GM12872 (cell line): ENCODE measurements around the gene STAC3.

Source experiments
- CTCF ChIP-seq: IDR thresholded peaks from 3 replicates; pipeline ENCODE4 v1.5.1; 2011; ENCODE audit warnings: low read depth, mild to moderate bottlenecking, low read length, moderate library complexity; ENCODE audit not compliant: insufficient read depth

The STAC3 gene

GRCh38 chr12:57225680-57226210, 25.2 kb downstream of the STAC3 start:
- TF ChIP-seq CTCF: no peak

DNA sequence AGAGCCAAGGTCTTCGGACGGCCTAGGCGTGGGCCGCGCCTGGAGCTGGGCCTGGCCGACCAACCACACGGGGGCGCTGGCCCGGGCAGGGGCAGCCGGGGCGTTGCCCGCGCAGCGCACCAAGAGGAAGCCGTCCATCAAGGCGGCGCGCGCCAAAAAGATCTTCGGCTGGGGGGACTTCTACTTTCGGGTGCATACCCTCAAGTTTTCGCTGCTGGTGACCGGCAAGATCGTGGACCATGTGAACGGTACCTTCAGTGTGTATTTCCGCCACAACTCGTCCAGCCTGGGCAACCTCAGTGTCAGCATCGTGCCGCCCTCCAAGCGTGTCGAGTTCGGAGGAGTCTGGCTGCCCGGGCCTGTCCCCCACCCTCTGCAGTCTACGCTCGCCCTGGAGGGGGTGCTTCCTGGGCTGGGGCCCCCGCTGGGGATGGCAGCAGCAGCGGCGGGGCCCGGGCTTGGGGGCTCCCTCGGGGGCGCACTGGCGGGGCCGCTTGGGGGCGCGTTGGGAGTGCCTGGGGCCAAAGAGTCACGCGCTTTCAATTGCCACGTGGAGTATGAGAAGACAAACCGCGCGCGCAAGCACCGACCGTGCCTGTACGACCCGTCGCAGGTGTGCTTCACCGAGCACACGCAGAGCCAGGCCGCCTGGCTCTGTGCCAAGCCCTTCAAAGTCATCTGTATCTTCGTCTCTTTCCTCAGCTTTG, 25.9 kb downstream of the STAC3 start:
- peak; percentile 70 for TF ChIP-seq CTCF

GRCh38 chr12:57224278-57224972, 26.6 kb downstream of the STAC3 start:
- no peak; the same call in 2 of the 3 replicates for TF ChIP-seq CTCF

DNA sequence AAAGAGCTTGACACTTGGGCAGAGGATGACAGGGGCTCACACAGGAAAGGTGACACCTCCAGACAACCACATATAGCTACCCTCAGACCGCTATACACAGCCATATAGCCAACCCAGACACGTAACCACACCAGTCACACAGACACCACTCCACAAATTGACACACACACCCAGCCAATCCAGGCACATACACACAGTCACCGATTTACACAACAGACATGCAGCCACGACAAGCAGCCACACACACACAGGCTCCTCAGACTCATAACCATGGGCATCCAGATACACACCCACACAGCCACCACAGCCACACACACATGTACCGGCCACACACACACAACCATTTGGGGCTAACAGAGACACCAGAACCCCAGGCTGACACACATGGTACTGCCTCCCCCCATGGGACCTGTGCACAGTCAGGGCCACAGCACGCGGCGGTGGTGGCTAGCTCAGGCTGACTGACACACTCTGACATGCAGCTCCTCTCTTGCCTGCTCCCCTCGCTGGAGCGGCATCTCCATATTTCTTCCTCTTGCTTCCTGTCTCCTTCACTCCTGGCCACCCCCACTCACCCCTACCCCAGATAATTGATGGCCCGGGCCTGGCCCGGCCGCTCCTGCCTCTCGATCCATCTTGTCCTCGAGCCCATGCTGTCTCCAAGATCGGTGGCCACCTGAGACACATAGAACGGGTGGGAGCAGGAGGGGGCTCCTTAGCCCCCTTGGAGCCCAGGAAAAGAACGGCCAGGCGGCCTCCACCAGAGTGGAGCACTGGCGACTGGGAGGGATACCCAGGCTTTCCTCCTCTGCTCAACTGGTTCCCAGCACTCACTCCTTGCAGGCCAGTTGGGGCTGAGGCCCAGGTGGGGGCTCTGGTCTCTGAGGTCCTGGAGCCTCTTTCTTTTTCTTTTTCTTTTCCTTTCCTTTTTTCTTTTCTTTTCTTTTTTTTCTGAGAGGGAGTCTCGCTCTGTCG, 27.5 kb downstream of the STAC3 start:
- TF ChIP-seq CTCF: no peak

GRCh38 chr12:57222286-57223190, 28.4 kb downstream of the STAC3 start:
- TF ChIP-seq CTCF: no peak

DNA sequence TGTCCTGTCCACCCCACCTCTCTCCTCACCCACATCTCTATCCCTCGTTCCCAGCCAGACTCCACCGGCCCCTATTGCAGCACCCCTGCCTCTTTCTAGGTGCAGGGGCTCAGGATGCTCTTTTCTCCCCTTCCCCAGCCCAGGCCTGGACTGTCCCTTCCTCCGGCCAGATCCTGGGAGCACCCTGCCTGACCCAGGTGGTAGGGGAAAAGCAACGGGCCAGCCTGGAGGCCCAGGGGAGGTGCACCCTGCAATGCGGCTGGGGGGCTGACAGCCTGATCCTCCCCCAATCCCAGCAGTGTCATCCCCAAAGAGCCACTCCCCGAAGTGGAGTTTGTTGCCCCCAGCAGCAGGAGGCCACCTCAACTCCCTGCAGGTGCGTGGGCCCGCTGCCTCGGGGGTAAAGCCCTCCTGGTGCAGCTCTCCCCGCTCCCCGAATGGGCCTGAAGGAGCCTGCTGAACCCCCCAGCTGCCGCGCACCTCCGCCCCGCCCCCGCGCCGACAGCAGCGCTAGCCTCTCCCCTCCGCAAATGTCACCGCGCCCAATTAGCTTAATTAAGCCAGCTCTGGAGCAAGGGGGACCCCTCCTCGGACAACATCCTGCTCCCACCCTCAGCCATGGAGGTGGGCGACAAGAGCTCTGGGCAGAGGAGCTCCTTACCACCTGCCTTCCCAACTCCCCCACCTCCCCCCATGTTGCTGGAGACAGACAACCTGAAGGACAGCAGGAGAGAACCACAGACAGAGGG, 29.6 kb downstream of the STAC3 start:
- no peak for TF ChIP-seq CTCF
